AG09309 (cell line): Measurements from ENCODE around the gene CHIA.

Experiments used
- DNase-seq: peaks from one replicate; pipeline ENCODE4 v3.0.0-alpha.2; 2010; ENCODE audit warnings: low read depth
- H3K4me3 ChIP-seq: 2 replicates; pipeline ENCODE4 v1.5.1; 2011; ENCODE audit warnings: mild to moderate bottlenecking, low read depth, low read length, moderate library complexity; ENCODE audit not compliant: control insufficient read depth
- TF ChIP-seq, protein P1 (sequence below): IDR thresholded peaks from 2 replicates; pipeline ENCODE4 v1.5.1; 2011; ENCODE audit warnings: mild to moderate bottlenecking, low read depth, low read length, inconsistent platforms; ENCODE audit not compliant: insufficient read depth, control insufficient read depth; ENCODE audit errors: missing control alignments

The CHIA gene

DNA sequence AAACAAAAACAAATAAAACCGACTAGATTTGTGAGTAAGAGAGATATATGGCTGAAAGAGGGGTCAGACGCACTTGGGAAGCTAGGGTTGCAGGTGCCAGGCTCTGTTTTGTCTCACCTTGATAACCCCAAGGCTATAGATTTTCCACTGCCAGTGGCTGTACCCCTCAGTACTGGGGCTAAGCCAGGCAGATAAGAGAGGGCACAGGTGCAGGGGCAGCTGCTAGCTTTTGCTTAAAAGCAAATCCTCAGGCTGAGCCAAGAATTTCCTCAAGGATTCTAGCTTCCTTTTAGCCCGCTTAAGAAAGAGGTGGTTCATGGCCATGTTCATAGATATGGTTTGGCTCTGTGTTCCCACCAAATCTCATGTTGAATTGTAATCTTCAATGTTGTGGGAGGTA is 79.0 kb downstream of the CHIA start:
- DNase-seq: no peak
- TF ChIP-seq, protein P1, sequence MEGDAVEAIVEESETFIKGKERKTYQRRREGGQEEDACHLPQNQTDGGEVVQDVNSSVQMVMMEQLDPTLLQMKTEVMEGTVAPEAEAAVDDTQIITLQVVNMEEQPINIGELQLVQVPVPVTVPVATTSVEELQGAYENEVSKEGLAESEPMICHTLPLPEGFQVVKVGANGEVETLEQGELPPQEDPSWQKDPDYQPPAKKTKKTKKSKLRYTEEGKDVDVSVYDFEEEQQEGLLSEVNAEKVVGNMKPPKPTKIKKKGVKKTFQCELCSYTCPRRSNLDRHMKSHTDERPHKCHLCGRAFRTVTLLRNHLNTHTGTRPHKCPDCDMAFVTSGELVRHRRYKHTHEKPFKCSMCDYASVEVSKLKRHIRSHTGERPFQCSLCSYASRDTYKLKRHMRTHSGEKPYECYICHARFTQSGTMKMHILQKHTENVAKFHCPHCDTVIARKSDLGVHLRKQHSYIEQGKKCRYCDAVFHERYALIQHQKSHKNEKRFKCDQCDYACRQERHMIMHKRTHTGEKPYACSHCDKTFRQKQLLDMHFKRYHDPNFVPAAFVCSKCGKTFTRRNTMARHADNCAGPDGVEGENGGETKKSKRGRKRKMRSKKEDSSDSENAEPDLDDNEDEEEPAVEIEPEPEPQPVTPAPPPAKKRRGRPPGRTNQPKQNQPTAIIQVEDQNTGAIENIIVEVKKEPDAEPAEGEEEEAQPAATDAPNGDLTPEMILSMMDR: no peak

More for the DNA sequence above, 79.0 kb downstream of the CHIA start:
- H3K4me3 ChIP-seq: no peak overlapping the region
